ENCODE results near the gene DDAH1.

DNA sequence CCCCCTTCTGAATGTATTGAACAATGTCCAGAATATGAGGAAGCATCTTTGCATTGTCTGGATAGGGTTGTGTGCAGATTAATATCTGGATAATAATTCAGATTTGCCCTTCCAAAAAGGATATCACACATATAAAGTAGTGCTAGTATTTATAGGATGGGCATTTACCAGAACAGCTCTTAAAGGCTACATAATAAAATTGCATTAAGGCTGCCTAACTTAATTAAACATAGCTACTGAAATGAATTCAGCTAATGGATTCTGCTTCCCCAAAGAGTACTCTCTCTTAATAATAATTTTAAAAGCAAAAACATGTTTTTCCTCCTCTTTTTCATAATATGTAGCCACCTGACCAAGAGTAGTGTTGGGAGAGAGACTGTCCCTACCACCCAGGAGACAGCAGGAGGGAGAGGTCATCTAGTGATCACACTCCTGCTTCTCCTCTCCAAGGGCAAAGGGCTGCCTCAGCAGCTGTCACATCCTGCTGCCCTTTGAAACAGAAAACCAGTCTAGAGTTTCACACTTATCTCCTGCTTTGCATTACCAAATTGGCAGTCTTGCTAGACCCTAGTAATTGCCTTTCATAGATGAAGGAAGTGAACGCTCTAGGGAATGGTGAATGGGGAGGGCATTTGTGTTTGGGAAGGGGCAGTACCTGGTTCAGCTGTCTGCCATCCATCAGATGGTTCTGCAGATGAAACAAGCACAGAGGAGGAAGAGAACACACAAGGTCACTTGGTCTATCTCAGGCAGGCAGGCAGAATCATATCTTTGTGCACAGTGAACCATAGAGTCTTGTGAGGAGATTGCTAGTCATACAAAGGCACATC is 29.3 kb upstream of the DDAH1 start:
- no peak for TF ChIP-seq POLR2A (IDR thresholded peaks at IDR 0.05; ENCODE audit: low read depth, low read length)
- TF ChIP-seq TAF1 (IDR thresholded peaks at IDR 0.05; ENCODE audit: borderline replicate concordance, low read depth, low read length), result no peak
